ENCODE measurements around the gene MYH10.

MYH10 gene

DNA sequence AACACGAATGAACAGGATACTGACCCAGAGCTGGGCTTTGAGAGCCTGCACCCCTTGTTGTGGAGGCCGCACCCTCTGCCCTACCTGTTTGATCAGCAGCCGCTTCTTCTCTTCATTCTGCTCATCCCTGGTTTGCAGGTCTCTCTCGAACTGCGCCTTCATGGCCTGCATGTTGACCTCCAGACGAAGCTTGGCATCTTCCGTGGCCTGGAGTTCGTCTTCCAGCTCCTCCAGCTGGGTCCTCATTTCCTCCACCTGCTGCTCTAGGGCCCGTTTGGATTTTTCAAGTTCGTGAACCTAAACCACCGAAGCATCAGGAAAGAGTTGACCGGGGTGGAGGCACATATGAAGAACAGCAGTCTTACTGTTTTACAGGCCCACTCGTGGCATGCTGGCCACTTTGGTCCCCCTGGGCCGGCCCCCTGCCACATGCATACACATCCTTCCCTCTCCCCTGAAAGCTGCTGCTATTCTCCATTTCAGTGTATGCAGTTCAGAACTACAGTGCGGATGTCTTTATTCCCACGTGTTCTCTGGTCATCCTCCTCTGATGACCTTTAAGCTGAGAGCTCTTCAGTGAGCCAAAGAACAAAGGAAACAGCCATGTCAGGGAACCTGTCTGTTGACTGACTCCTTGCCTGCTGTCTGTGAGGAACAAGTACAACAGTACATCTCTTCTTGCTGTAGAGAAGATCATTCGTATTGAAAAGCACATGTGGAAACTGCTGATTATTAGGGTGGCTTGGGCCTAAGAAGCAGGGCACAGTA, 140.1 kb downstream of the MYH10 start:
- DNase-seq = no peak

DNA sequence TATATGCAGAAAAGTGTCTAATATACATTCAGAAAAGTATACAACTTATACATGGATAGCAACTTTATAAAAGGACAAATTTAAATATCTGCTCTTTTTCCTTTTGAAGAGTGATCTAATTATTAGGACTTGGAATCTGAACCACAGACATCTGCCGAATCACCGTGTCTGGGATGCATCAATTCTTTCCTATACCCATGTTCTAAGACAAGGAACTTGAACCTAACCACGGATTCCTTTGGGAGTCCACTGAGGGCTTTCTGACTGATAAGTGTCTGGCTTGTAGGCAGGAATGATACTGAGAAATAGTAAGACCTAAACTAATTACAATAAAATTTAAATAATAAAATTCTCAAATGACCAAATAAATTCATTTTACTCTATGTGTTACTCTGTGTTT, 140.7 kb downstream of the MYH10 start:
- DNase-seq = no peak

DNA sequence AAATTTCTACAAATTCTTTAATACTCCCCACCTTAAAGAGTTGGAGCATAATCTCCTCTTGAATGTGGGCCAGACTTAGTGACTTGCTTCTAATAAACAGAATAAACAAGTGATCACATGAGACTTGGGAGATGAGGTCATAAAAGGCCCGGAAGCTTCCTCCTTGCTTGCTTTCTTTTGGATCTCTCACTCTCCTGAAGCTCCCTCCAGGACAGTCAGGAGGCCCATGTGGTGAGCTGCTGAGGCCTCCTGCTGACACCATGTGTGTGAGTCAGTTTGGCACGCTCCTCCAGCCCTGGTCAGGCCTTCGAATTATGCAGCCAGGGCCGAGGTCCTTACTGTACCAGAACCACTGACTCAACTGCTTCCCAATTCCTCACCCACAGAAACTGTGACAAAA, 141.6 kb downstream of the MYH10 start:
- peak; percentile 12 for DNase-seq

DNA sequence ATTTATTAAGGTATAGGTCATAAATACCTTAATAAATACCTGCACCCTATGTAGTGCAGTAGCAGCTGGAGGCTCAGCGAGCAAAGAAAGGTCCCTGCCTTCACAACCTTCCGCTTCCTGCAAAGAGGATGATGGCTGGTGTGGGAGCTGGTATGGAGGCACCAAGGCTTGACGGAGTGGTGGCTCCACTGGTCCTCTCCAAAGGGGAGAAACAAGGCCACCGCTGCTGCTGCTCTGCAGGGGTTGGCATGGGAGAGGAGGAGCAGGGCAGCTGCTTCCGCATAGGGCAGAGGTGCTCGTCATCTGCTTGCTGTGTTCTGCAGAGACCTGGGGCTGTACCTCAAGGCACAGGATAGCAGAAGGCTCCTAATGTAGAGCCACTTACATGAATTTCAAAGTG, 142.0 kb downstream of the MYH10 start:
- DNase-seq = no peak

DNA sequence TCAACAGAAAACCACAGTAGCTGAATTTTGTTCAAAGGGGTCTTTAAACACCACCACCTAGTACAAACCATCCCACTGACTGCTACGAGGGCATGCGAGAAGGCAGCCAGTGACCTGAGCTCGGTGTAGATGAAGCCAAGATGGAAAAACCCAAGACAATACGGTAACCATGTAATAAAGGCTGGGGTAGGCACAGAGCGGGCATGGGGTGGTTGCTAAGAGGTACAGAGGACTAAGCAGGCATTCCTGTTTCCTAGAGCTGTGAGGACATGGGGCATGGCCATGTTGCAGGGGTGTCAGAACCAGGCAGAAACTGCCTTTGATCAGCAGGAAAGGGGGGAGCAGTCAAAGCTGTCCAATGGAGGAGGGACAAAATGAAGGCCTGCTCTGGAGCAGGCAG, 142.8 kb downstream of the MYH10 start:
- no peak for DNase-seq

DNA sequence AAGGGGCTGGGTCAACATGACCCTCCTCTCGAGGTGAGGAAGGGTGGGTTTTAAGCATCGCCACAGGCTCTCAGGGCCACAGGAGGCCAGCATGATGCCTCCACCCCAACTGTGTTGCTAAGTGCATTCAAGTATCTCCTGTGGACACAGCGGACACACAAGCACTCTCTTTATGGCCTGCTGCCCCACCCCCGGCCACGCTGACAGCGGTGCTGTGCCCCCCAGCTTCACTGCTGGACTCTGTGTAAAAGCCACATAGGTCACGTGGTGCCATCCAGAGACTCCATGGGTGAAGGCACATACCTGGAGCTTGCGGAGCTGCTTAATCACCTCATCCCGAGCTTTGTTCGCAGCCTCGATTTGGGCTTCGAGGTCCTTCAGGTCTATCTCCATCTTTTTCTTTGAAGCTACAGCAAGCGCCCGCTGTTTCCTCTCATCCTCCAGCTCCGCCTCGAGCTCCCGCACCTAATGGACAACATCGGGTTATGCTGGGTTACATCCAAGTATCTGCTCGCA, 143.3 kb downstream of the MYH10 start:
- DNase-seq = no peak

DNA sequence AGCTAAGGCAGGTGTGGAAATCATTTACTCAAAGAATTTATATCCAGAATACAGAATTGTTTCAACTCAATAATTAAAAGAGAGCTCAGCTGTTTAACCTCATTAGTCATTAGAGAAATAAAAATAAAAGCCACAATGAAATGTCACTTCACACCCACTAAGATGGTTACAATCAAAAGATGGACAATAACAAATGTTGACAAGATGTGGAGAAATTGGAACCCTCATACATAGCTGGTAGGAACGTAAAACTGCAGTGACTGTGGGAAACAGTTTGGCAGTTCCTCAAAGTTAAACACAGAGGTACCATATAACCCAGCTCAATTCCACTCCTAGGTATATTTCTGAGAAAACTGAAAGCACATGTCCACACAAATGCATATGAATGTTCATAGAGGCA, 145.0 kb downstream of the MYH10 start:
- DNase-seq = no peak

DNA sequence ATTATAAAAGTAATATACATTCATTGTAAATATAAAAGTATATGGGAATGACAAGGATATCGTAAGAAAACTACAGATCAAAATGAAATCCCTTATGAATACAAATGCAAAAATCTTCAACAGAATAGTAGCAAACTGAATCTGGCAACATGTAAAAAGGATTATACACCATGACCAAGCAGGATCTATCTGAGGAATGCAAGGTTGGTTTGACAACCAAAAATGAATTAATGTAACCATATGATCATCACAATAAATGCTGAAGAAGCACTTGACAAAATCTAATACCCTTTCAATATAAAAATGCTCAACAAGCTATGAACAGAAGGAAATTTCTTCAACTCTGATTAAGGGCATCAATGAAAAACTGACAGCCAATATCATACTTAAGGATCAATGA, 146.1 kb downstream of the MYH10 start:
- DNase-seq = no peak

DNA sequence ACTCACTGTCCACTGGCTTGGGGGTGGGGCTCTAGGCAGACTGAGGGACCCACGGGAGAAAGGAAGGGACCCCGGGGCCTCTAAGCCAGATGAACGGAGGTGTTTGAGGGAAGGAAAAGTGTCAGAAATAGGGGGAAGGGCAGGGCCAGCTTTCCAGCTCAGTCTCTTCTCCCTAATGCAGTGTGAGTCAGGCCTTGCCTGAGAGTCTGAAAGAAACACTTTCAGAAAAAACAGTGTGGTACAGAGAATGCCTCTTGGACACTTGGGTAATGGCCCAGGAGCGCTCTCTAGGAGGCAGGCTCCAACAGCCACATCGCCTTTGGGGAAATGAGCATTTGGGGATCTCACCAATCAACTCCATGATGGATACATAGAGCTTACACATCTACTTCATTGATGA, 148.0 kb downstream of the MYH10 start:
- no peak for DNase-seq

DNA sequence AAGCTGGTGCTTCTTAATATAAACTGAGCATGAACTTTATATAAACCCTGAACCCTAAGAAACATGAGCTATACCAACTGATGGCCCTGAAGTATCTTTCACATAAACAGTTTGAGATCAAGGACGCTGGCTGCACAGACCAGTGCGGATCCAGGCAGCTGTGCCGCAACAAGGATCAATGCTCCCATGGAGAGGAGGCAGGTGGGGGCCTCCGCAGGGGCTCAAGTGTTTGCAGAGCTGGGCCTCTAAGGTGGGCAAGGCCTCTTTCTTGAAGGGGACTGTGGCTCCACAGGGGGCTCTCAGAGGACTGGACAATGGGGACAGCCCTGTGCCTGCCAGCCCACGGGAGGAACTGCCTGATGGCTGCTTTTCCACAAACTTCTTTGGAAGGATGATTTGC, 148.8 kb downstream of the MYH10 start:
- no peak for DNase-seq

DNA sequence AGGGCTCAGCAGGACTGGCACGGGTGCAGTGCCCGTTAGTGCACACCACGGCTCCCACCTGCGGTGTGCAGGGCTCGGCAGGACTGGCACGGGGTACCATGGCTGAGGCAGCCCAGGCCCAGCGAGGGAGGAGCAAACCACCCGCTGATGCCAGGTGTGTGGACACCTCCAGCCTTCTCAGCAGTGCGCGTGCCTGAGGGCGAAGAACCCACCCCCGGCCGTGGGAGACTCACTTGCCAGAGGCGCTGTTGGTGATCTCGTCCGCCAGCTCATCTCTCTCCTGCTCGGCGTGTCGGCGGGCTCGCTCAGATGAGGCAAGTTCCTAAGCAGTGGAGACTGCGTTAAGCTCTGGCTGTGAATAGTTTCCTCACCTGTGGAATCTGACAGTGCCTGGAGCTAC, 149.4 kb downstream of the MYH10 start:
- DNase-seq = no peak

DNA sequence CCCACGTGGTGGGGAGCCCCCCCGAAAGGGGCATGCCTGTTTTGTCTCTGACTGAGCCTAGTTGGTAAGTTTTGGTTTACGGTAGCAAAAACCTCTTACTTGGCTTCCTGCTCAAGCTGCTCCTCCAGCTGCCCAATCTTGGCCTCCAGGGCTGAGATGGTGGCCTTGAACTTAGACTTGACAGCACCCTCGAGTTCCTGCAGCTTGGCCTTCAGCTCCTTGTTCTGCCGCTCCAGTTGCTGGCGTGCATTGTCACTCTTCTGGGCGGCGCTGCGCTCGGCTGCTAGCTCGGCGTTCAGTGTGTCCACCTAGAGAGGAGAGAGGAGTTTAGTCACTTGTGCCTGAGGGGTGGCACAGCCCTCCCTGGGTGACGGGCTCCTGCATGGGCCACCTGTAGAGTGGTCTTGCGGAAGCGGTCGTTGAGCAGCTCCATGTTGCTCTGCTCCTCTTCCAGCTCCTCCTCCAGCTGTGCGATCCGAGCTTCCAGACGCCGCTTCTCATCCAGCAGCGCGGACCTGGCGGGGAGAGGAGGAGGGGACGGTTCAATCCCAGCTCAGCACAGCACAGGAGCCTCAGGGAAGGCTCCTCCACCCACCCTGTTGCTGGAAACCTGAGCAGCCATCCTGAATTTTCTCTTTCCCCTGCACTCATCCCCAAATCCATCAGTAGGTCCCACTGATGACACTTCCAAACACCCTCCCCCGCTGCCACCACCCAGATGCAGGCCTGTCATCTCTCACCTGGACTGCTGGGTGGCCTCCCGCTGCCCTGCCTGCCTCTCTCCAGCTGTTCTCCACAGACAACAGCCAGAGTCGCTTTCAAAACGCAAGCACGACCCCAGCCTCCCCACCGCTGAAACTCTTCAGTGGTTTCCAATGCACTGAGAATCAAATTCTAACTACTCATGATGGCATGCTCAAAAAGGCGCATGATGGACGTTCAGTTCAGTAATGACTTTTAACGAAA, 150.2 kb downstream of the MYH10 start:
- no peak for DNase-seq

DNA sequence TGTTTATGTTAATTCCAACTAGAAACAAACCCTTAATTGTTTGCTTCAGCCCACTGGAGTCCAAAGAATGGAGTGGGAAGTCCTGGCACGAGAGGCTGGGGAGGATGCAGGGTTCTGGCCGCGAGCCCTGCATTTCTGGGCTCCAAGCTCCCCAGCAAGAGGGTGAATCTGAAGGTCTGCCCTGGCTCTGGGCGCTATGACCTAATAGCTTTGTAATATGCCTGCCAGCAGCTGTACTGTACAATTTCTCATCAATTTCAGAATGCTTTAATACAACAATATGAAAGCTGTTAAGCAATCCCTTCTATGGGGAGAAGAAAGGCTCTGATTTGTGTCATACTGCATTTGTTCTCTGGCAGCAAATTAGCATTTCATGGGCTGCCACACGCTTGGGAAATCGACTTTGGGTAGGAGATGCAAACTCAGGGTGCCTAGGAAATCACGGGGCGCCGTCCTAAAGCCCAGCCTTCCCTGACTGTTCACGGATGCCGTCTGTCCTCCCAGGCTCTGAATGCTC, 151.0 kb downstream of the MYH10 start:
- no peak for DNase-seq

DNA sequence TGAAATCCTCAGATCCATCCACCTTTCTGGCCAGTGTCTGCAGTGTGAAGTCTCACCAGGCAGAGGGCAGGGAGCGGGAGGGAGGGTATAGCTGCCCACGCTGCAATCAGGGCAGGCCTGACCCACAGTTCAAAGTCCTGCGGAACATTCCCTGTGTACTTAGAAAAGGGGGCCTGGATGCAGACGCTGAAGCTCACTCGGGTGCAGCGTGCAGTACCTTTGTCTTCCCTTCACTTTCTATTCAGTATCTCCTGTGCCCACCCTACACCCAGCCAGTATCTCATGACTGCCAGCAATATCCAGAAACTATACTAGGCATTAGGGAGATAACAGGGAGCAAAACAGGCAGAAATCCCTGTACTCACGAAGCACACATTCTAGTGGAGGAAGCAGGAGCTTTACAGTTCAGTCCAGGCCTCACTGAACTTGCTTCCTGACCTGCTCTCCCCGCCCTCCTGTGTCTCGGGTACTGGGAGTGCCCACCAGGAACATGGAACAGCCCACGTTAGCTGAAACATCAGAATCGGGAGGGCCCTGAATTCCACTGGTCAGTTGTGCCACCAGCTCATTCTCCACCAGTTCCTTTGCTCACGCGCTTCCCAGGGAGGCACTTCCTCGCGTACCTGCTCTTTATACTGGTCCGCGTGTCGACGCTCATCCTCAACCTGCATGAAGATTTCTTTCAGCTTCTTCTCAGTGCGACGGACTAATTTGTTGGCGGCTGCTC, 152.6 kb downstream of the MYH10 start:
- no peak for DNase-seq

DNA sequence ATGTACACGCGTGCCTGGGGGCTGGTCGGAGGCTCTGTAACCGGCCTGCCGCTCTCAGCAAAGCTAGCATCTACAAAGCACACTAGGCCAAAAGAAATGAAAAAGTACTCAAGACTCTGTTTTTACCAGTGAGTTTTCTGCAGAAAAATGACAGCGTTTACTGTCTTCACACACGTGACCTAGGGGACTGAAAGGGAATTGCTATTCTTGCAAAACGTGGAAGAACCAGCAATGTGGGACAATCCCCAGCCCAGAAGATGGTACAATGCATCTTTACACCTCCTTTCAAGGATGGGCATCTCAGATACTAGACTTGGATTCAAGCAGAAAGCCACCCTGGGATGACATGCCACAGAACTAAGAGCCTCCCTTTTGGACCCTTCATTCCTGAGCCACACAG, 153.4 kb downstream of the MYH10 start:
- no peak for DNase-seq

DNA sequence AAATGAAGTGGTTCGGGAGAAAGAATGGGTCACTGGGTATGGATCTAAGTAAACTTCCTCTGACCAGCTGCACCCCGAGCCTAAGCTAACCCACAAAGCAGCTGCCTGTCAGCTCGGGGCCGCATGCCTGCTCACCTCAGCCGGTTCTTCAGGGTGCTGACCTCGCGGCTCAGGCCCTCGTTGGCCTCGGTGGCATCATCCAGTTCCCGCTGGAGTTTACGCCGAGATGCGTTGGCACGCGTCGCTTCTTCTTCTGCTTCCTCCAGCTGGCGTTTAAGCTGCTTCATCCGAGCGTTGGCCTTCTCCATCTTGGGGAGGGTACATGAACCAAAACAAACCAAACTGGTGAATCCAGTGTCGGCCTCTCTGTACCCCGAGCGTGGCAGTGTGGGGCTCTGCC, 153.8 kb downstream of the MYH10 start:
- no peak for DNase-seq

DNA sequence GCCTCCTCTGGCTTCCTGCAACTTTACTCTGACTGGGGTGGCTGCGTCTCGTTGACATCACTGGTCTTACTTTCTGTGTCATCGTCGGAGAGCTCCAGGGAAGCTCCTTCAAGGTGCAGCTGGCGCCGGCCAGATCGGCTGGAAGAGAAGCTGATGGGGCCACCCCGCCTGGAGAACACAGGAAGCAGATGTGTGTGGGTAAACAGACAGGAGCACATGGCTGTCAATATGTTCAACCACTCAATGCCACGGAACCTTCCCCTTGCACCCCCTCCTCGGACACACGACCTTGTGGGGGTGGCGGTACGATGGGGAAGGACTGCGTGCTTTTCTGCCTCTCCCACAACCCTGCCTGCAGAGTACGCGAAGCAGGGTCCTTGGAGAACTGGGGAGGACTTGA, 154.7 kb downstream of the MYH10 start:
- no peak for DNase-seq

DNA sequence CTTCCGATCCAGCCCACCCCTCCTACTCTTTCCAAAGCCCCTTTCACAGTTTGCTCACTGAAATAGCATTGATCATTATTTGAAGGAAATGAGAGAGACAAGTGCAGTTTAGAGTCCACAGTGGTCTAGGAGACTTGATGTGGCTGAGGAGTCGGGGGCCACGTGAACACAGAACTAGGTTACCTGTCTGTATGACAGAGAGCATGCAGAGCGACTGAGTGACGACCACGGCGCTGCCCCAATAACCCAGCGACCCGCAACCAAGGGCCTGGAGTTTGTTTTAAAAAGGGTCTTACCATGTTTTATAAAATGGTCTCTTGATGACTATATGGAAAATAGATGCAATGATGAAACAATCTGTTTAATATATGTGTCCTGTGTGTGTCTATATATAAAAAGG, 155.3 kb downstream of the MYH10 start:
- DNase-seq = no peak

DNA sequence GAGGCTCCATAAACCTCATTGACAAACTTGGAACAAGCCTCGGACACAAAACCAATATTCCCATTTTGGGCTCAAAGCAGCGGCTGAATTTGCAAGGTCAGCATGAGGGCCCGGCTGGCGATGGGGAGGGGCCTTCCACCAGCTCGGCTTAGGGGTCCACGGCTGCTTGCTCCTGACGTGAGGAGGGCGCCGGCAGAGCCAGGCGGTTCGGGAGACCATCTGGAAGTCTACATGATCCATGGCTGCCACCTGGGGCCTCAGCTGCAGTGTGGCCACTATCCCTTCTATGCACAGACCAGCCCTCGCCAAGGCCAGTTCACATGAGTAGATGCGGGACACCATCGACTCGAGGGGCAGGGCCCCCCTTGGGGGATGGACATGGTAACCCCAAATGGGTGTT, 155.7 kb downstream of the MYH10 start:
- DNase-seq = no peak

DNA sequence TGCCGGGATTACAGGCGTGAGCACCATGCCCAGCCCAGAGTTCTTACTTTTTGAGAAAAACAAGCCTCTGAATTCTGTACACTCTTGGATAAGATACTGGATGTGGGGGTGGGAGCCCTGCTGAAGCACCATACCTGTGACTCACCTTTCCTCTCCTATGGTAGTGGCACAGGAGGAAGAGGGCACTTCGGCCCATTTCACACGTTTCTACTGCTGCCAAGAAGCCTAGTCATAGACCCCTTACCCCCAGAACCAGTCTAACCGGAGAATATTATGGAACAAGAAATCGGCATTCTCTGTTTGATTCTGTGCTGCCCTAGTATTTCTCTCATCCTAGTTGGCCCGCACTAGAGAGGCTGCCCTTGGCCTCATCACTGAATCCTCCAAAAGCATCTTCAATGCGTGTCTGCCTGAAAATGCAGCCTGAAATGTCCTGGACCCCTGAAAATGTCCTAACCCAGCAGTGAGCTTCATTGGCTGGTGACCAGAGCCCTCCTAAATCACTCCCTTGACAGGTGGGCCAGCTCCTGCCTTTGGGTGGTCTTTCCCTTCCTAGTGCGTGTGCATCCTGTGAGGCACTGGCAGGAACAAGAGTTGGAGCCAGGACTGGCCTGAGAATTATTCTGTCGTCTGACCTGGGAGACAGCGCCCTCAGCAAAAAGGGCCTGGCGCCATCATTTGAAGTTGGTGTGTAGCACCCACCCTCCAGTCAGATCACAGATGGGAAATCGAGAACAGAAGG, 156.9 kb downstream of the MYH10 start:
- no peak for DNase-seq

DNA sequence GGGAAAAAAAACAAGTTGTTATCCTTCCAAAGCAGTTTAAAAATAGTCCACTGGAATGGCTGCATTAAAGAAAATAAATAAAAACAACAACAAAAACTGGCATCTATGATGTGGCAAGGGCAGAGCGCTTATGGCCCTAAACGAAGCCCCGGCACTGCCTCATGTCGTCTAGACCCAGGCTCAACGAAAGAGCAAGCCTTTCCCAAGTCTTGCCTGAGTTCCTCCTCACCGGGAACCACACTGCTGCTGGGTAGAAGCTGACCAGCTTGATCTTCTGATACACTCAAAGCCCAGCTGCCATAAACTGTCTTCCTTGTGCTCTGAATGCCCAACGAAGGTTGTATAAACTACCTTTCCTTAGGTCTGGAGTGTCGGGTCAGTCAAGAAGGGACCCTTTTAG, 157.9 kb downstream of the MYH10 start:
- DNase-seq = no peak

DNA sequence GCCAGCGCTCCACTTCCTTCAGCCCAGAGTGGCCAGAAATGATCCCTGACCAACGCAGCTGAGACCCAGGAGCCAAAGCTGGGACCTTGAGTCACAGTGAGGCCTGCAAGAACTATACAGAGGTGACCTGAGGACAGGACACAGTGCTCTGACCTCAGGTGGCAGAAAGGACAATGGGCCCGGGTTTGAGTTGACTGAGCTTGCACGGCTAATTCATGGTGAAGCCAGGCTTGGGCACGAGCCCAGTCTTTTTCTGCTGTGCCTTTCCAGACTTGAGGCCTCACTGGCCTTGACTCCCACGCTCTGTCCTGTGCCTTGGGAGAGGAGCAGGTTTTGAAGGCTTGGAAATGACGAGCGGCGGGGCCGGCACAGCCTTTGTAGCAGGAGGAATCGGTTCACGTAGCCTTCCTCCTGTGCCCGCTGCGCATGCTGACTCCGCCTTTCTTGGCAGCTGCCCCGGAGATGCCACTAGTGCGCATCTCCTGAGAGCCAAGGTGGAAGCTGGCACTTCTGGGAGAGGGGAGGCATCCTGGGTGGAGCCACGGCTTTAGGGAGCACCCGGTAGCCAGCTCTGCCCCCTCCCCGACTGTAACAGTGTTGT, 160.0 kb downstream of the MYH10 start:
- DNase-seq = no peak
